K562 (cell line): ENCODE data around the gene USP24.

Experiments
- ADNP ChIP-seq: fragments of 200-800 bp; sonication (Bioruptor generic); IDR thresholded peaks from 2 replicates; pipeline ENCODE4 v1.6.1; 2016; ENCODE audit warnings: missing genetic modification characterization, missing compliant biosample characterization
- MCM5 ChIP-seq: fragments of 450-650 bp; IDR thresholded peaks from 2 replicates; pipeline ENCODE4 v1.6.1; 2016; ENCODE audit warnings: low read depth
- ZZZ3 ChIP-seq: fragments of 450-650 bp; IDR thresholded peaks from 2 replicates; pipeline ENCODE4 v1.6.1; 2016; ENCODE audit warnings: antibody characterized with exemption, mild to moderate bottlenecking, moderate library complexity

DNA sequence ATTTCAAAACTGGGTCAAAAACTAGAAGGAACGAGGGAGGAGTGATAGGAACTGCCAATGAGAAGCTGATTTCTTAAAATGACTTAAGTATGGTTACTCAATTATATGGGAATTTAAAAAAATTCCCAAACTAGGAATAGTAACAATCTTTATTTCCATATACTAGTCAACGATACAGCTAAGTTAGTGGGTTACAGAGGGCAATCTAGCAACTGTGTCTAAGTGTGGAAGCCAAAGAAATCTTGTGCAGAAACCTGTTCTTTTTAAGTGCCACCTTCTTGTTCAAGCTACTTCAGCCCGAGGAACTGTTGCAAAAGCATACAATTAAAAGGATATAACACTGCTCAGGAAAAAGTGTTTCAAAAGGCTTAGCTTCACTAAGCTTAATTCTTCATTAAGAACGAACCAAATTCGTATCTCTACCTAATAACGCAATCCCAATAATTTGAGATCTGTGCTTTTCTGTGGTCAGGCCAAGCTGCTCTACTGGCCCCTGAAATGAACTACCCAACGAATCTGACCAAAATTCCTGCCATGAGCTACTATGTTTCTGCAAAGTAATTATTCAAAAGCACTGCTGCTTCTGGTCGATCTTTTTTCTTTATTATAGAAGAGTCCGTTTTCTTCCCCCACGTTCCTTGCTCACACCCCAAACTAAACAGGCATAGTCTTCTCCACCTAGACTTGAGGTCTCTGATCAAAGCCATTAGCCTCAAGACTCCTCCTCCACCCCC, 1.8 kb downstream of the USP24 start:
- TF ChIP-seq MCM5 (no peak), ZZZ3 (no peak), ADNP (tag) (no peak)
